Body of pancreas (tissue), 4 donors: ENCODE measurements around the gene HIPK1.

Experiments used
- CTCF ChIP-seq, 7 experiments: fragments of 450-650 bp in 4 of 7; fragments of 200-600 bp in 3 of 7; sonication (generic) in 3 of 7; IDR thresholded peaks; one replicate each; pipeline ENCODE4 v1.5.1; 2016 to 2019; ENCODE audit warnings: antibody characterized with exemption in 7 of 7
- POLR2A ChIP-seq, 3 donors: fragments of 450-650 bp; IDR thresholded peaks; one replicate each; pipeline ENCODE4 v1.6.1; 2016; ENCODE audit warnings: antibody characterized with exemption in 3 of 3, mild to moderate bottlenecking in 2 of 3

- TF ChIP-seq CTCF (IDR thresholded peaks at IDR 0.05) (no peak), POLR2A (IDR thresholded peaks at IDR 0.05) (no peak)
Measured at GRCh38 chr1:113937146-113937545, 8.0 kb downstream of the HIPK1 start.
